NT2/D1 (cell line): ENCODE results near the gene ETV3.

ENCODE experiments used
- YY1 ChIP-seq: IDR thresholded peaks from 2 replicates; pipeline ENCODE4 v1.6.1; 2011; ENCODE audit not compliant: insufficient read length, insufficient read depth
- ZNF274 ChIP-seq: IDR thresholded peaks from 2 replicates; pipeline ENCODE4 v1.6.1; 2011; ENCODE audit warnings: mild to moderate bottlenecking, low read depth, low read length

GRCh38 chr1:157114183-157115121 is 23.7 kb downstream of the ETV3 start:
- no peak for TF ChIP-seq ZNF274
- TF ChIP-seq YY1, result no peak
